K562 (cell line): ENCODE data around the gene OR2D2. TPM values are rescaled to one million over a fixed set of nuclear protein-coding genes. Genes with fewer than 3 reads are reported as not detected.

Experiments used
- ATAC-seq: fragments of 200-7000 bp; cut with Tn5 transposase; 3 replicates; pipeline ENCODE4 v1.9.1; 2020; ENCODE audit warnings: moderate library complexity
- BruUV-seq: library from RNA; stranded (reverse); fragments of 400-500 nt; replicated peaks from 2 replicates; lab custom pipeline; 2021; lab: Mats Ljungman, UMichigan
- CTCF ChIA-PET: fragments of 300-600 bp; formaldehyde crosslinking; extraction: SDS; loops from one replicate; lab custom pipeline; 2021; ENCODE audit warnings: low intra/inter-chr PET ratio; lab: Yijun Ruan, JAX
- POLR2A ChIA-PET: fragments of 300-600, 350-650 bp; sonication (Branson Sonifier 250); formaldehyde crosslinking; extraction: SDS; loops from one replicate; lab custom pipeline; 2021; ENCODE audit warnings: antibody characterized with exemption, inconsistent platforms; lab: Yijun Ruan, JAX
- DNase-seq, 4 experiments: peaks; one replicate each; pipeline versions ENCODE4 v3.0.0 to v3.0.0-alpha.2; 2011 to 2018; ENCODE audit warnings: low spot score in 3 of 4, mixed read lengths in 3 of 4; ENCODE audit errors: extremely low read depth in 1 of 4
- FAIRE-seq: peaks from 2 replicates; lab custom pipeline; 2011; peaks lifted over from hg19 to GRCh38; lab: Jason Lieb, UNC
- H2AFZ ChIP-seq: 2 replicates; pipeline ENCODE4 v1.6.0; 2011; ENCODE audit warnings: low read depth, low read length, control low read depth, inconsistent platforms
- H3K27ac ChIP-seq: fragments of 200-600 bp; 3 replicates; pipeline ENCODE4 v1.8.0; 2011; ENCODE audit warnings: low read depth, mild to moderate bottlenecking, control low read depth, inconsistent platforms, low read length, moderate library complexity, mixed read lengths; ENCODE audit errors: extremely low read depth
- H3K27me3 ChIP-seq, 2 experiments: fragments of 300-600 bp in 1 of 2; 2 replicates in 1 of 2; 3 replicates in 1 of 2; pipeline versions ENCODE4 v1.6.0 to v1.8.0; 2011; ENCODE audit warnings: inconsistent platforms in 2 of 2, low read length in 2 of 2, mild to moderate bottlenecking in 1 of 2, mixed read lengths in 1 of 2, moderate library complexity in 1 of 2; ENCODE audit not compliant: control insufficient read depth in 2 of 2, insufficient read depth in 2 of 2
- H3K36me3 ChIP-seq: fragments of 300-600 bp; 3 replicates; pipeline ENCODE4 v1.8.0; 2011; ENCODE audit warnings: mild to moderate bottlenecking, low read length, inconsistent platforms; ENCODE audit not compliant: control insufficient read depth, insufficient read depth
- H3K4me1 ChIP-seq, 2 experiments: fragments of 200-600 bp in 1 of 2; replicated peaks in 1 of 2; 2 replicates in 1 of 2; 3 replicates in 1 of 2; pipeline versions ENCODE4 v1.5.1 to v1.8.0; 2011; ENCODE audit warnings: inconsistent platforms in 2 of 2, low read length in 2 of 2, mild to moderate bottlenecking in 1 of 2, mixed read lengths in 1 of 2, moderate library complexity in 1 of 2; ENCODE audit not compliant: control insufficient read depth in 2 of 2, insufficient read depth in 2 of 2
- H3K4me2 ChIP-seq: 2 replicates; pipeline ENCODE4 v1.6.1; 2011; ENCODE audit warnings: low read length, control low read depth, inconsistent platforms, mixed read lengths; ENCODE audit not compliant: insufficient read depth
- H3K4me3 ChIP-seq: fragments of 200-600 bp; sonication (generic), shearing (Covaris generic); 2 replicates; pipeline ENCODE4 v1.5.1; 2016; ENCODE audit warnings: control low read depth, inconsistent platforms
- H3K79me2 ChIP-seq: fragments of 200-600 bp; 3 replicates; pipeline ENCODE4 v1.8.0; 2011; ENCODE audit warnings: low read length, inconsistent platforms; ENCODE audit not compliant: control insufficient read depth, insufficient read depth
- H3K9ac ChIP-seq, 2 experiments: 2 replicates each; pipeline versions ENCODE4 v1.6.0 to v1.6.1; 2011; ENCODE audit warnings: low read depth in 2 of 2, low read length in 2 of 2, control low read depth in 1 of 2, inconsistent platforms in 1 of 2, mild to moderate bottlenecking in 1 of 2, mixed read lengths in 1 of 2; ENCODE audit not compliant: insufficient read depth in 1 of 2
- H3K9me1 ChIP-seq: one replicate; pipeline ENCODE4 v1.6.0; 2011; ENCODE audit warnings: inconsistent platforms, mild to moderate bottlenecking, low read length, moderate library complexity; ENCODE audit not compliant: control insufficient read depth, insufficient read depth
- H3K9me3 ChIP-seq: replicated peaks from 2 replicates; pipeline ENCODE4 v1.5.1; 2011; ENCODE audit warnings: low read depth, low read length, inconsistent platforms; ENCODE audit not compliant: control insufficient read depth, insufficient read depth
- H4K20me1 ChIP-seq: replicated peaks from 2 replicates; pipeline ENCODE4 v1.6.1; 2011; ENCODE audit warnings: low read length, inconsistent platforms, mixed read lengths; ENCODE audit not compliant: control insufficient read depth, insufficient read depth
- CTBP1 ChIP-seq: fragments of 450-650 bp; IDR thresholded peaks from 2 replicates; pipeline ENCODE4 v1.6.1; 2016; ENCODE audit warnings: borderline replicate concordance
- DDX20 ChIP-seq: fragments of 450-650 bp; IDR thresholded peaks from 2 replicates; pipeline ENCODE4 v1.6.1; 2016; ENCODE audit warnings: missing genetic modification characterization, low read depth, mild to moderate bottlenecking, missing compliant biosample characterization, moderate library complexity
- DMBX1 ChIP-seq: fragments of 250-450 bp; sonication (Bioruptor Pico); IDR thresholded peaks from 2 replicates; pipeline ENCODE4 v1.8.0; 2022; ENCODE audit warnings: inconsistent platforms, mild to moderate bottlenecking, moderate library complexity, borderline replicate concordance
- DNMT1 ChIP-seq: fragments of 450-650 bp; IDR thresholded peaks from 2 replicates; pipeline ENCODE4 v1.6.1; 2016; ENCODE audit warnings: antibody characterized with exemption, mild to moderate bottlenecking
- GABPB2 ChIP-seq: fragments of 250-450 bp; sonication (Bioruptor Pico); conservative IDR thresholded peaks from 2 replicates; pipeline ENCODE4 v1.5.1; 2021; ENCODE audit warnings: mild to moderate bottlenecking
- GTF2B ChIP-seq: IDR thresholded peaks from 2 replicates; pipeline ENCODE4 v1.6.1; 2011; ENCODE audit not compliant: insufficient read length; ENCODE audit errors: extremely low read depth
- KDM4B ChIP-seq, 2 experiments: fragments of 450-650 bp in 1 of 2; sonication (generic) in 1 of 2; IDR thresholded peaks; 2 replicates each; pipeline ENCODE4 v1.6.1; 2016 to 2017; ENCODE audit warnings: borderline replicate concordance in 2 of 2, antibody characterized with exemption in 1 of 2, low read depth in 1 of 2, mild to moderate bottlenecking in 1 of 2
- MCM3 ChIP-seq: fragments of 450-650 bp; IDR thresholded peaks from 2 replicates; pipeline ENCODE4 v1.6.1; 2016
- MCM5 ChIP-seq: fragments of 450-650 bp; IDR thresholded peaks from 2 replicates; pipeline ENCODE4 v1.6.1; 2016; ENCODE audit warnings: low read depth
- MTF1 ChIP-seq: fragments of 250-450 bp; sonication (Bioruptor Pico); IDR thresholded peaks from 2 replicates; pipeline ENCODE4 v1.9.0; 2021; ENCODE audit warnings: moderate library complexity, mild to moderate bottlenecking, inconsistent platforms, borderline replicate concordance
- MYNN ChIP-seq, 2 experiments: sonication (generic); formaldehyde crosslinking in 1 of 2; IDR thresholded peaks; 2 replicates each; pipeline versions ENCODE4 v1.5.0 to v1.6.1; 2016 to 2020; ENCODE audit warnings: antibody characterized with exemption in 1 of 2, missing genetic modification reagents in 1 of 2
- PHTF2 ChIP-seq: fragments of 250-450 bp; sonication (Bioruptor Pico); IDR thresholded peaks from 2 replicates; pipeline ENCODE4 v1.5.0; 2021; ENCODE audit warnings: mild to moderate bottlenecking
- SIN3A ChIP-seq, 2 experiments: fragments of 150-350 bp in 1 of 2; IDR thresholded peaks; 2 replicates each; pipeline ENCODE4 v1.6.1; 2011 to 2016; ENCODE audit warnings: borderline replicate concordance in 2 of 2, low read depth in 2 of 2, low read length in 2 of 2, mild to moderate bottlenecking in 2 of 2, moderate library complexity in 2 of 2; ENCODE audit not compliant: control insufficient read depth in 1 of 2
- ZNF184 ChIP-seq: sonication (generic); formaldehyde crosslinking; IDR thresholded peaks from 2 replicates; pipeline ENCODE4 v1.5.0; 2020; ENCODE audit warnings: missing genetic modification reagents
- ZNF639 ChIP-seq, 2 experiments: fragments of 200-800 bp in 1 of 2; sonication (Bioruptor generic) in 1 of 2; sonication (generic) in 1 of 2; formaldehyde crosslinking in 1 of 2; IDR thresholded peaks in 1 of 2; conservative IDR thresholded peaks in 1 of 2; 2 replicates each; pipeline versions ENCODE4 v1.5.0 to v1.6.1; 2016 to 2020; ENCODE audit warnings: missing compliant biosample characterization in 1 of 2, missing genetic modification characterization in 1 of 2, missing genetic modification reagents in 1 of 2
- ZNF785 ChIP-seq: fragments of 250-450 bp; sonication (Bioruptor Pico); IDR thresholded peaks from 2 replicates; pipeline ENCODE4 v1.4.0; 2020; ENCODE audit warnings: mild to moderate bottlenecking
- ZNF79 ChIP-seq: fragments of 250-450 bp; sonication (Bioruptor Pico); IDR thresholded peaks from 2 replicates; pipeline ENCODE4 v1.4.0; 2020; ENCODE audit warnings: low read depth, mild to moderate bottlenecking, moderate library complexity
- ZSCAN29 ChIP-seq: fragments of 450-650 bp; IDR thresholded peaks from 2 replicates; pipeline ENCODE4 v1.6.1; 2017
- WGBS: fragments of 100-300 bp; shearing (Covaris generic); methylation state at CpG from one replicate; pipeline ENCODE4 v1.1.6; 2016; ENCODE audit warnings: low coverage, mixed read lengths; ENCODE audit not compliant: insufficient coverage; ENCODE audit errors: missing lambda C conversion rate; 5-methylcytosine and 5-hydroxymethylcytosine counted together
- in situ Hi-C: fragments of 300-500 bp; cut with MboI; formaldehyde crosslinking; loops from 4 replicates; pipeline ENCODE4 v1.15.0; 2018; ENCODE audit warnings: inconsistent platforms, mixed read lengths
- intact Hi-C: fragments of 100-400 bp; cut with micrococcal nuclease; formaldehyde crosslinking; loops from 2 replicates; pipeline ENCODE4 v1.14.2; 2022
- polyA plus RNA-seq, 8 experiments: library from polyadenylated mRNA; depleted of rRNA in 4 of 8; stranded (reverse) in 5 of 8; unstranded in 3 of 8; fragments of >200 nt; fragmentation: Nextera tagmentation in 2 of 8; fragmentation: Illumina TruSeq in 1 of 8; extraction: Ambion mirVana in 2 of 8; extraction: Trizol in 1 of 8; gene quantifications; 2 replicates each; pipeline versions ENCODE4 v1.2.1 to v1.2.3, GENCODE V29; 2011 to 2014; ENCODE audit warnings: inconsistent platforms in 1 of 8, missing spikeins in 1 of 8
- total RNA-seq, 7 experiments: library from RNA; depleted of rRNA in 6 of 7; stranded (reverse); fragments of >200 nt in 6 of 7; fragmentation: Illumina TruSeq in 2 of 7; extraction: Trizol in 2 of 7; gene quantifications; 2 replicates each; pipeline versions ENCODE4 v1.2.1 to v1.2.3, GENCODE V29; 2011 to 2021; ENCODE audit warnings: low replicate concordance in 1 of 7

Gene OR2D2
- total and polyA plus RNA-seq, 9 of the 15 experiments (the other 6 are each of a cell fraction or from before 2014, with no cell fraction given) = 0.10 to 1.0 (median 0.57) TPM; not detected in 2

GRCh38 chr11:6843670-6844069, 48.6 kb downstream of the OR2D2 start:
- CTCF ChIA-PET = no interaction called here
- DNase-seq (no peak), FAIRE-seq (no peak), ATAC-seq (no peak)
- Histone ChIP-seq H3K36me3 (no peaks in the 10 kb centered on the region), H4K20me1 (no peaks in the 10 kb centered on the region), H3K4me1 (no peaks in the 10 kb centered on the region), H2AFZ (no peak overlapping the region), H3K79me2 (no peaks in the 10 kb centered on the region), H3K4me3 (no peak overlapping the region), H3K9ac (no peak overlapping the region), H3K9me3 (no peaks in the 10 kb centered on the region), H3K27me3 (no peaks in the 10 kb centered on the region), H3K9me1 (no peaks in the 10 kb centered on the region), H3K4me2 (no peak overlapping the region), H3K27ac (no peak overlapping the region)
- intact Hi-C loops = no loop called here
- no peak for TF ChIP-seq MTF1 (CRISPR knock-in tag)
- TF ChIP-seq DNMT1 = no peak
- no peak for TF ChIP-seq ZNF184
- no peak for TF ChIP-seq GTF2B
- TF ChIP-seq DMBX1 (CRISPR knock-in tag) = no peak
- no peak for TF ChIP-seq MCM3
- no peak for TF ChIP-seq CTBP1
- TF ChIP-seq MYNN (IDR thresholded peaks at IDR 0.05) = no peak
- TF ChIP-seq MYNN (CRISPR knock-in tag; IDR thresholded peaks at IDR 0.05) = no peak
- TF ChIP-seq KDM4B (IDR thresholded peaks at IDR 0.05; ENCODE audit: borderline replicate concordance in 2 of 2, low read depth in 1 of 2) = no peak
- no peak for TF ChIP-seq SIN3A (IDR thresholded peaks at IDR 0.05; ENCODE audit: borderline replicate concordance in 2 of 2, control insufficient read depth in 1 of 2, low read depth in 2 of 2, low read length in 2 of 2)
- no peak for TF ChIP-seq ZSCAN29
- TF ChIP-seq PHTF2 (CRISPR knock-in tag) = no peak
- no peak for TF ChIP-seq DDX20
- no peak for TF ChIP-seq ZNF639 (CRISPR knock-in tag; conservative IDR thresholded peaks at IDR 0.05 in 1 of 2, IDR thresholded peaks at IDR 0.05 in 1 of 2)
- TF ChIP-seq MCM5 = no peak
- TF ChIP-seq ZNF79 (CRISPR knock-in tag) = no peak
- TF ChIP-seq GABPB2 = no peak
- TF ChIP-seq ZNF785 (CRISPR knock-in tag) = no peak
- POLR2A ChIA-PET = interaction anchor here (1.2 kb wide), 1 partner anchor 12 kb away, joined by 3 read pairs; no protein-coding TSS in a partner anchor
- WGBS = 0% methylated on average over 2 of the region's 2 CpGs
- BruUV-seq = no TSS peak
- in situ Hi-C loops = no loop called here
